Activated naive CD4-positive, alpha-beta T cell treated with anti-CD3 and anti-CD28 coated beads for 36 hours (primary cell): ENCODE measurements around the gene ZCCHC7. TPM values are rescaled to one million over a fixed set of nuclear protein-coding genes. Genes with fewer than 3 reads are reported as not detected.
"Not testable (repeated sequence)": the region's sequence is repeated elsewhere in the genome, so short reads cannot be mapped to it uniquely, and the experiment has no call there.

ENCODE experiments used
- CTCF ChIA-PET: fragments of 350-600 bp; sonication (Branson Sonifier 250); formaldehyde crosslinking; loops from one replicate; lab custom pipeline; 2021; ENCODE audit warnings: antibody characterized with exemption; lab: Charles Lee
- DNase-seq: peaks from one replicate; pipeline ENCODE4 v3.0.0-alpha.2; 2020
- H3K27ac Mint-ChIP-seq: one replicate; pipeline ENCODE4 v1.8.0; 2021; ENCODE audit warnings: mild to moderate bottlenecking, mixed read lengths
- H3K27me3 Mint-ChIP-seq: one replicate; pipeline ENCODE4 v1.8.0; 2021; ENCODE audit warnings: low read depth, mixed read lengths
- H3K36me3 Mint-ChIP-seq: one replicate; pipeline ENCODE4 v1.8.0; 2021; ENCODE audit warnings: low read depth, mixed read lengths
- H3K4me1 Mint-ChIP-seq: one replicate; pipeline ENCODE4 v1.8.0; 2021; ENCODE audit warnings: low read depth, mixed read lengths
- H3K4me3 Mint-ChIP-seq: one replicate; pipeline ENCODE4 v1.8.0; 2021; ENCODE audit warnings: mild to moderate bottlenecking, moderate library complexity, mixed read lengths
- H3K9me3 Mint-ChIP-seq: one replicate; pipeline ENCODE4 v1.8.0; 2021; ENCODE audit warnings: mixed read lengths
- intact Hi-C: fragments of 100-400 bp; cut with micrococcal nuclease; formaldehyde crosslinking; loops from one replicate; pipeline ENCODE4 v1.15.1; 2023
- total RNA-seq, 2 experiments: library from RNA; stranded (reverse); gene quantifications; one replicate each; pipeline ENCODE4 v1.2.3, GENCODE V29; 2021

The ZCCHC7 gene
- total RNA-seq, 2 experiments from 2014 or later, result 28.8 to 29.1 TPM

GRCh38 chr9:37156205-37156604, 35.8 kb downstream of the ZCCHC7 start:
- Mint-ChIP-seq H3K27ac (no peak overlapping the region), H3K4me3 (no peak overlapping the region), H3K36me3 (peaks cover 31% of the 10 kb centered on the region), H3K27me3 (no peaks in the 10 kb centered on the region), H3K9me3 (no peaks in the 10 kb centered on the region), H3K4me1 (peaks cover 20% of the 10 kb centered on the region)
- intact Hi-C loops, result no loop called here
- no peak for DNase-seq
- CTCF ChIA-PET, result interaction anchor here (0.9 kb wide), 1 partner anchor 12 kb away, joined by 3 read pairs; no protein-coding TSS in a partner anchor

- no peaks in the 10 kb centered on the region for H3K27me3 Mint-ChIP-seq
- intact Hi-C loops, result no loop called here
- H3K4me1 Mint-ChIP-seq, result peaks cover 20% of the 10 kb centered on the region
- CTCF ChIA-PET, result interaction anchor here (0.9 kb wide), 1 partner anchor 13 kb away, joined by 3 read pairs; no protein-coding TSS in a partner anchor
- DNase-seq, result no peak
- peaks cover 36% of the 10 kb centered on the region for H3K36me3 Mint-ChIP-seq
- H3K27ac Mint-ChIP-seq, result no peak overlapping the region
- H3K4me3 Mint-ChIP-seq, result no peak overlapping the region
- no peaks in the 10 kb centered on the region for H3K9me3 Mint-ChIP-seq
These were observed 36.5 kb downstream of the ZCCHC7 start for GRCh38 chr9:37156781-37157356.

DNA sequence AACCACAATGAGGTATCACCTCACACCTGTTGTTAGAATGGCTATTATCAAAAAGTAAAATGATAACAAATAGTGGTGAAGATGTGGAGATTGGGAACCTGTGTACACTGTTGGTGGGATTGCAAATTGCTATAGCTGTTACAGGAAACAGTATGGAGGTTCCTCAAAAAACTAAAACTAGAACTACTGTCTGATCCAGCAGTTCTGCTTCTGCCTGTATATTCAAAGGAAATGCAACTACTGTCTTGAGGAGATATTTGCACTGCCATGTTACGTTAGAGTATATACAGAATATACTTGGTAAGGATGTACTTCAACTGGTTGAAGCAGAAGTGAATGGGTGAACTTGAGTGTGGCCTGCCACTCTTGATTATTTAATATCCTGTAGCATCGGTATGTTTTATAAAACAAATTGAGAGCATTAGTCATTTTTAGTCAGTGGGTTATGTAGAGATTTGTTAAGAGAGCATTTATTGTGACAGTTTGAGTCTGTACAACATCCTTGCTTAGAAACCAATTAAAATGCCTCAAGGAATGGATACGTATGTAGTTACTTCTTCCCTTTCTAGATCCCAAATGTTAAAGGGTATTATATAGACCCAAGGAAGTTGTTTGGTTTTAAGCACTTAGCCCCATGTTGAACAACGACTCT, 37.5 kb downstream of the ZCCHC7 start:
- intact Hi-C loops, result no loop called here
- Mint-ChIP-seq H3K4me1 (peaks cover 17% of the 10 kb centered on the region), H3K4me3 (no peak overlapping the region), H3K27me3 (no peaks in the 10 kb centered on the region), H3K9me3 (no peaks in the 10 kb centered on the region), H3K27ac (no peak overlapping the region), H3K36me3 (peaks cover 34% of the 10 kb centered on the region)
- CTCF ChIA-PET, result no interaction called here
- no peak for DNase-seq

GRCh38 chr9:37163299-37163698, 42.9 kb downstream of the ZCCHC7 start:
- intact Hi-C loops, result no loop called here
- CTCF ChIA-PET, result interaction anchor here (0.6 kb wide), 1 partner anchor 111 kb away, joined by 3 read pairs; no protein-coding TSS in a partner anchor
- H3K27me3 Mint-ChIP-seq, result no peaks in the 10 kb centered on the region
- DNase-seq, result no peak
- peaks cover 13% of the 10 kb centered on the region for H3K4me1 Mint-ChIP-seq
- H3K4me3 Mint-ChIP-seq, result no peak overlapping the region
- H3K36me3 Mint-ChIP-seq, result peaks cover 50% of the 10 kb centered on the region
- H3K27ac Mint-ChIP-seq, result no peak overlapping the region
- H3K9me3 Mint-ChIP-seq, result no peaks in the 10 kb centered on the region

DNA sequence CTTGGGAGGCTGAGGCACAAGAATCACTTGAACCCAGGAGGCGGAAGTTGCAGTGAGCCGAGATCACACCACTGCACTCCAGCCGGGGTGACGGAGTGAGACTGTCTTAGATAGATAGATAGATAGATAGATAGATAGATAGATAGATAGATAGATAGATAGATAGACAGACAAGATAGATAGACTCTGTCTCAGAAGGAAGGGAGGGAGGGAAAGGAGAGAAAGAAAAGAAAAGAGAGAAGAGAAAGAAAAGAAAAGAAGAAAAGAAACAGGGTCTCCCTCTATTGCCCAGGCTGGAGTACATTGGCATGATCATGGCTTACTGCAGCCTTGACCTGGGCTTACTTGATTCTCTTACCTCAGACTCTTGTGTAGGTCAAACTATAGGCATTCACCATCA, 44.0 kb downstream of the ZCCHC7 start:
- intact Hi-C loops, H3K9me3 Mint-ChIP-seq, DNase-seq, H3K4me3 Mint-ChIP-seq, H3K27me3 Mint-ChIP-seq, H3K27ac Mint-ChIP-seq, CTCF ChIA-PET: not testable (repeated sequence)
- Mint-ChIP-seq H3K36me3 (peaks cover 59% of the 10 kb centered on the region), H3K4me1 (peaks cover 16% of the 10 kb centered on the region)

GRCh38 chr9:37165644-37166043, 45.3 kb downstream of the ZCCHC7 start:
- CTCF ChIA-PET, result no interaction called here
- Mint-ChIP-seq H3K27me3 (no peaks in the 10 kb centered on the region), H3K36me3 (peaks cover 56% of the 10 kb centered on the region), H3K27ac (no peak overlapping the region), H3K4me1 (peaks cover 19% of the 10 kb centered on the region), H3K9me3 (no peaks in the 10 kb centered on the region), H3K4me3 (no peak overlapping the region)
- DNase-seq, result no peak
- intact Hi-C loops, result no loop called here

- H3K36me3 Mint-ChIP-seq, result peaks cover 53% of the 10 kb centered on the region
- H3K4me3 Mint-ChIP-seq, result no peak overlapping the region
- no peaks in the 10 kb centered on the region for H3K9me3 Mint-ChIP-seq
- no peaks in the 10 kb centered on the region for H3K27me3 Mint-ChIP-seq
- no peak for DNase-seq
- H3K4me1 Mint-ChIP-seq, result peaks cover 20% of the 10 kb centered on the region
- H3K27ac Mint-ChIP-seq, result no peak overlapping the region
- CTCF ChIA-PET, result interaction anchor here (0.6 kb wide), 1 partner anchor 57 kb away, joined by 7 read pairs; no protein-coding TSS in a partner anchor
- intact Hi-C loops, result no loop called here
These were observed 47.2 kb downstream of the ZCCHC7 start for GRCh38 chr9:37167456-37168047.

GRCh38 chr9:37172557-37172956, 52.2 kb downstream of the ZCCHC7 start:
- Mint-ChIP-seq H3K4me3 (no peak overlapping the region), H3K4me1 (peaks cover 15% of the 10 kb centered on the region), H3K36me3 (peaks cover 43% of the 10 kb centered on the region), H3K9me3 (no peaks in the 10 kb centered on the region), H3K27me3 (no peaks in the 10 kb centered on the region), H3K27ac (no peak overlapping the region)
- DNase-seq, result no peak
- CTCF ChIA-PET, result no interaction called here
- intact Hi-C loops, result no loop called here

- DNase-seq, result no peak
- Mint-ChIP-seq H3K27ac (no peak overlapping the region), H3K36me3 (peaks cover 27% of the 10 kb centered on the region), H3K9me3 (no peaks in the 10 kb centered on the region), H3K27me3 (no peaks in the 10 kb centered on the region), H3K4me3 (no peak overlapping the region), H3K4me1 (peaks cover 19% of the 10 kb centered on the region)
- intact Hi-C loops, result no loop called here
- CTCF ChIA-PET, result no interaction called here
These were observed 53.9 kb downstream of the ZCCHC7 start for GRCh38 chr9:37174247-37174646.

- DNase-seq, result no peak
- peaks cover 27% of the 10 kb centered on the region for H3K4me1 Mint-ChIP-seq
- intact Hi-C loops, result no loop called here
- H3K27ac Mint-ChIP-seq, result no peak overlapping the region
- no peaks in the 10 kb centered on the region for H3K9me3 Mint-ChIP-seq
- H3K27me3 Mint-ChIP-seq, result no peaks in the 10 kb centered on the region
- no peak overlapping the region for H3K4me3 Mint-ChIP-seq
- H3K36me3 Mint-ChIP-seq, result peaks cover 24% of the 10 kb centered on the region
- CTCF ChIA-PET, result no interaction called here
These were observed 58.4 kb downstream of the ZCCHC7 start for GRCh38 chr9:37178742-37179141.

DNA sequence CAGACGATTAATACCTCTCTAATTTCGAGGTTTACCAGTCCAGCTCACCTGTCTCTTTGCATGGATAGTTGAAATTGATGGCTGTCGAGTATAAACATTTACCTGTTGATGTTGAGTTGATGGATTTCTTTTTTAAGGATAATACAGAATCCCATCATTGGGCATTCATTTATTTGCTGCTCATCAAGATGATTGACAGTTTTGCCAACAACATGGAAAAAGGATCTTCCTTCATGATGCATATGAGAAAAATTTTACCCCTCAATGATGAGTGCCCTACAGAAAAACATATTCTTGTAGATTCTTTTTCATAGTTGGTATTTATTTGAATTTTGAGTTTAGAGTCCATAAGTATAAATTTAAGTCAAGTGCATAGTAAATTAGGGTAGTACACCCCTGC, 59.2 kb downstream of the ZCCHC7 start:
- peaks cover 32% of the 10 kb centered on the region for H3K4me1 Mint-ChIP-seq
- H3K27ac Mint-ChIP-seq, result no peak overlapping the region
- peaks cover 29% of the 10 kb centered on the region for H3K36me3 Mint-ChIP-seq
- CTCF ChIA-PET, result no interaction called here
- no peak for DNase-seq
- no peak overlapping the region for H3K4me3 Mint-ChIP-seq
- intact Hi-C loops, result no loop called here
- H3K9me3 Mint-ChIP-seq, result no peaks in the 10 kb centered on the region
- H3K27me3 Mint-ChIP-seq, result no peaks in the 10 kb centered on the region

GRCh38 chr9:37180138-37180537, 59.8 kb downstream of the ZCCHC7 start:
- H3K36me3 Mint-ChIP-seq, result peaks cover 30% of the 10 kb centered on the region
- no peak overlapping the region for H3K4me3 Mint-ChIP-seq
- no peaks in the 10 kb centered on the region for H3K27me3 Mint-ChIP-seq
- no peak for DNase-seq
- CTCF ChIA-PET, result no interaction called here
- intact Hi-C loops, result no loop called here
- H3K27ac Mint-ChIP-seq, result no peak overlapping the region
- no peaks in the 10 kb centered on the region for H3K9me3 Mint-ChIP-seq
- peaks cover 32% of the 10 kb centered on the region for H3K4me1 Mint-ChIP-seq

DNA sequence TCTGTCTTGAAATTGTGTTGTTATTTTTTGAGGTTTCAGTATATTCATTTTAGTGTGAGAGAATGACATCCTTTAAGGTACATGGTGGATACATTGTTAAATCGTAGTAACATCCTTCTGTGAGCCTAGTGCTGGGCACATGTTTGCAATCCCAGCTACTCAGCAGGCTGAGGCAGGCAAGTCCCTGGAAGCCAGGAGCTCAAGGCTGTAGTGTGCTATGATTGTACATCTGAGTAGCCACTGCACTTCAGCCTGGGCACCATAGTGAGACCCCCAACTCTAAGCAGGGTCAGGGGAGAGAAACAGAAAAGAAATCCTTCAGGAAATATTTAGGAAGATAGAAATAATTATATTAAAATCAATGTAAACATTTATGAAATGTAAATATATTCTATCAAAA, 62.3 kb downstream of the ZCCHC7 start:
- Mint-ChIP-seq H3K4me3 (no peak overlapping the region), H3K27ac (no peak overlapping the region), H3K27me3 (no peaks in the 10 kb centered on the region), H3K4me1 (peaks cover 38% of the 10 kb centered on the region), H3K36me3 (peaks cover 31% of the 10 kb centered on the region), H3K9me3 (no peaks in the 10 kb centered on the region)
- DNase-seq, result no peak
- intact Hi-C loops, result no loop called here
- CTCF ChIA-PET, result no interaction called here
